Measurements from ENCODE around the gene PIP4K2C.
"Not testable (repeated sequence)": the region's sequence is repeated elsewhere in the genome, so short reads cannot be mapped to it uniquely, and the experiment has no call there.

Gene PIP4K2C

GRCh38 chr12:57583008-57583831 lies 7.8 kb upstream of the PIP4K2C start:
- POLR2A ChIA-PET: interaction anchor here (0.7 kb wide), 1 partner anchor 65 kb away, joined by 5 read pairs; no protein-coding TSS in a partner anchor
- peak; percentile 90 for DNase-seq (ENCODE audit: extremely low spot score)
- TF ChIP-seq, protein P1, sequence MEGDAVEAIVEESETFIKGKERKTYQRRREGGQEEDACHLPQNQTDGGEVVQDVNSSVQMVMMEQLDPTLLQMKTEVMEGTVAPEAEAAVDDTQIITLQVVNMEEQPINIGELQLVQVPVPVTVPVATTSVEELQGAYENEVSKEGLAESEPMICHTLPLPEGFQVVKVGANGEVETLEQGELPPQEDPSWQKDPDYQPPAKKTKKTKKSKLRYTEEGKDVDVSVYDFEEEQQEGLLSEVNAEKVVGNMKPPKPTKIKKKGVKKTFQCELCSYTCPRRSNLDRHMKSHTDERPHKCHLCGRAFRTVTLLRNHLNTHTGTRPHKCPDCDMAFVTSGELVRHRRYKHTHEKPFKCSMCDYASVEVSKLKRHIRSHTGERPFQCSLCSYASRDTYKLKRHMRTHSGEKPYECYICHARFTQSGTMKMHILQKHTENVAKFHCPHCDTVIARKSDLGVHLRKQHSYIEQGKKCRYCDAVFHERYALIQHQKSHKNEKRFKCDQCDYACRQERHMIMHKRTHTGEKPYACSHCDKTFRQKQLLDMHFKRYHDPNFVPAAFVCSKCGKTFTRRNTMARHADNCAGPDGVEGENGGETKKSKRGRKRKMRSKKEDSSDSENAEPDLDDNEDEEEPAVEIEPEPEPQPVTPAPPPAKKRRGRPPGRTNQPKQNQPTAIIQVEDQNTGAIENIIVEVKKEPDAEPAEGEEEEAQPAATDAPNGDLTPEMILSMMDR (IDR thresholded peaks at IDR 0.05; ENCODE audit: control extremely low read depth, extremely low read depth, low read depth, missing control alignments): peak; percentile 98

DNA sequence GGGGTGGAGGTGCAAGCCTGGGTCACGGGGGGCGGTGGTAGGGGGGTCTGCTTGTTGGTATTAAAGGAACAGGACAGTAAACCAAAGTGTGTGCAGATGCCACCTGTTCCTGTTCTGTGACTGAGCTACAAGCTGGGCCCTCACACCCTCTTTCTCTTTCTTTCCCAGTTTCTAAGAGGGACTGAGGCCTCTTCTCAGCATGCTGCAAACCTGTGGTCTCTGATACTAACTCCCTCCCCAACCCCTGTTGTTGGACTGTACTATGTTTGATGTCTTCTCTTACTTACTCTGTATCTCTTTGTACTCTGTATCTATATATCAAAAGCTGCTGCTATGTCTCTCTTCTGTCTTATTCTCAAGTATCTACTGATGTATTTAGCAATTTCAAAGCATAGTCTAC lies 6.9 kb upstream of the PIP4K2C start:
- POLR2A ChIA-PET: no interaction called here
- CTCF ChIA-PET: interaction anchor here (0.8 to 7.5 kb wide), 32 partner anchors 8 to 436 kb away, joined by 3 to 155 read pairs (median 8); partner anchors contain the start of genes ARHGEF25, B4GALNT1, DCTN2 and DTX3
- TF ChIP-seq, protein P1 (IDR thresholded peaks at IDR 0.05; ENCODE audit: control extremely low read depth, extremely low read depth, low read depth, missing control alignments): no peak
- DNase-seq (ENCODE audit: extremely low spot score): no peak

More at GRCh38 chr12:57583008-57583831, 7.8 kb upstream of the PIP4K2C start:
- CTCF ChIA-PET: interaction anchor here (0.6 to 7.5 kb wide), 49 partner anchors 9 to 324 kb away, joined by 3 to 155 read pairs (median 5); partner anchors contain the start of genes ARHGEF25, B4GALNT1, DCTN2 and DTX3

DNA sequence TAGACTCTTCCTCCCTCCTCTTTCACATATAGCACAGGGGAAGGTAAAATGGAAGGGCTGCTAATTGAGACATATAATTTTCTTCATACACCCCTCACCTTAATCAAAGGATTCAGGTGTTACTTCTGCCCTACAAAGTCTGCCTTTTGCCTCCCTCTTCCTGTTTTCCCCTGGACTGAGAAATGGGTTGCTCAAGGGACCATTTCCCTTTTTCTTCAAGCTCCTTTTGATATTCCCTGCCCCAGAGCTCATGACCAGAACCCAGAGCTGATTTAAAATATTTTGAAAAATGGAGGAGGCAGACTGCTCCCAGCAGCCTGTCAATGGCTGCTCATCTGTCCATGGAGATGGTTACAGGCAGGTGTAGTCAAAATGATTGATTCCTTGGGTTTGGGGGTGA lies 6.3 kb upstream of the PIP4K2C start:
- ChIA-PET CTCF (interaction anchor here (0.8 to 7.5 kb wide), 14 partner anchors 7 to 436 kb away, joined by 3 to 155 read pairs (median 37); partner anchors contain the start of genes ARHGEF25, B4GALNT1, DTX3 and OS9), POLR2A (no interaction called here)
- TF ChIP-seq, protein P1 (IDR thresholded peaks at IDR 0.05; ENCODE audit: control extremely low read depth, extremely low read depth, low read depth, missing control alignments): no peak
- no peak for DNase-seq (ENCODE audit: extremely low spot score)

- TF ChIP-seq, protein P1 (IDR thresholded peaks at IDR 0.05; ENCODE audit: control extremely low read depth, extremely low read depth, low read depth, missing control alignments): no peak
- POLR2A ChIA-PET: no interaction called here
- CTCF ChIA-PET: interaction anchor here (1.4 to 7.5 kb wide), 10 partner anchors 7 to 140 kb away, joined by 3 to 155 read pairs (median 55); partner anchors contain the start of genes ARHGEF25, B4GALNT1, DTX3 and OS9
Observed at GRCh38 chr12:57585156-57585555, 5.8 kb upstream of the PIP4K2C start.

GRCh38 chr12:57586128-57586527 lies 4.9 kb upstream of the PIP4K2C start:
- no peak for DNase-seq (ENCODE audit: extremely low spot score)
- CTCF ChIA-PET: interaction anchor here (1.4 to 7.5 kb wide), 7 partner anchors 13 to 139 kb away, joined by 3 to 155 read pairs (median 47); partner anchors contain the start of genes ARHGEF25, DTX3 and OS9
- TF ChIP-seq, protein P1 (IDR thresholded peaks at IDR 0.05; ENCODE audit: control extremely low read depth, extremely low read depth, low read depth, missing control alignments): no peak
- POLR2A ChIA-PET: no interaction called here

More at GRCh38 chr12:57585156-57585555, 5.8 kb upstream of the PIP4K2C start:
- no peak for DNase-seq (ENCODE audit: extremely low spot score)

DNA sequence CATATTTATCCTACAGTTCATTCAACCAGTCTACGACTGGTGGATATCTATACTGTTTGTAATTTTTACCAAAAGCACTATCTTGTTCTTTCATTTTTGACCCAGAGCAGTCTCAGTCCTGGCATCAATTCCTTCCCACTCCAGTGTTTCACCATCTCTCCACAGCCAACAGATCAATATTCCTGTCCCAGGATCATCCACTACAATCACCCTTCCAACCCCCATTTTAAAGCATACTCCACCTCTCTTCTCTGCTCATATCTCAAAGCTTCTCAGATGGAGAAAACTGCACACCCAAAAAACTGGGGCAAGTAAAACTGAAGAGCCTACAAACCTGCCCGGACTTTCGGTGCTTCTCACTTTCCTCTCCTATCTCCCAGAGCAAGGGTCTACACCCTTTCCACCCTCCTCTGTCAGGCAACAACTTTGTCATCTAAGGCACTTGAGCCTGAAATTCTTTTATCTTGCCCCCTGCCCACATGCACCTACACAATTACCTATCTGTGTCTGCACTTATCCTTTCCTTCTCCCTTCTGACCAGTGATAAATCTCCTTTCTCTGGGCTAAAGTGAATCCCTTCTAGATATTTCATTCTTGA lies 4.1 kb upstream of the PIP4K2C start:
- TF ChIP-seq, protein P1 (IDR thresholded peaks at IDR 0.05; ENCODE audit: control extremely low read depth, extremely low read depth, low read depth, missing control alignments): no peak
- ChIA-PET CTCF (interaction anchor here (7.5 kb wide), 1 partner anchor 17 kb away, joined by 134 read pairs; no protein-coding TSS in a partner anchor), POLR2A (no interaction called here)
- DNase-seq (ENCODE audit: extremely low spot score): no peak

DNA sequence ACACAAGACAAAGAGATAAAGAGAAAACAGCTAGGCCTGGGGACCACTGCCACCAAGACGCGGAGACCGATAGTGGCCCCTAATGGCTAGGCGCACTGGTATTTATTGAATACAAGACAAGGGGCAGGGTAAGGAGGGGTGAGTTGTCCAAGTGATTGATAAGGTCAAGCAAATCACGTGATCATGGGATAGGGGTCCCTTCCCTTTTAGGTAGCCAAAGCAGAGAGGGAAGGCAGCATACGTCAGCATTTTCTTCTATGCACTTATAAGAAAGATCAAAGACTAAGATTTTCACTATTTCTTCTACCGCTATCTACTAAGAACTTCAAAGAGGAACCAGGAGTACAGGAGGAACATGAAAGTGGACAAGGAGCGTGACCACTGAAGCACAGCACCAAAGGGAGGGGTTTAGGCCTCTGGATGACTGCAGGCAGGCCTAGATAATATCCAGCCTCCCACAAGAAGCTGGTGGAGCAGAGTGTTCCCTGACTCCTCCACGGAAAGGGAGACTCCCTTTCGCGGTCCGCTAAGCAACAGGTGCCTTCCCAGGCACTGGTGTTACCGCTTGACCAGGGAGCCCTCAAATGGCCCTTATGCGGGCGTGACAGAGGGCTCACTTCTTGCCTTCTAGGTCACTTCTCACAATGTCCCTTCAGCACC lies 1.9 kb upstream of the PIP4K2C start:
- DNase-seq (ENCODE audit: extremely low spot score): not testable (repeated sequence)
- ChIA-PET CTCF (interaction anchor here (1.2 kb wide), 1 partner anchor 9 kb away, joined by 3 read pairs; no protein-coding TSS in a partner anchor), POLR2A (interaction anchor here (0.8 kb wide), 1 partner anchor 236 kb away, joined by 3 read pairs; no protein-coding TSS in a partner anchor)

Measured in GM10248 (cell line).